GM23338 (cell line): ENCODE results near the gene C16orf95.
"Not testable (repeated sequence)": the region's sequence is repeated elsewhere in the genome, so short reads cannot be mapped to it uniquely, and the experiment has no call there.

Source experiments
- CTCF ChIP-seq, 2 experiments: fragments of 200-600 bp in 1 of 2; sonication (generic) in 1 of 2; conservative IDR thresholded peaks; 2 replicates each; pipeline versions ENCODE4 v1.5.1 to v1.6.1; 2016 to 2017; ENCODE audit warnings: antibody characterized with exemption in 2 of 2, low read depth in 2 of 2, mild to moderate bottlenecking in 2 of 2, moderate library complexity in 1 of 2
- EZH2 ChIP-seq: fragments of 200-600 bp; sonication (generic); IDR thresholded peaks from one replicate; pipeline ENCODE4 v1.8.0; 2017; ENCODE audit warnings: antibody characterized with exemption, mild to moderate bottlenecking, low read depth; ENCODE audit not compliant: unreplicated experiment
- EZH2phosphoT487 ChIP-seq: fragments of 200-600 bp; sonication (generic); IDR thresholded peaks from one replicate; pipeline ENCODE4 v1.8.1; 2018; ENCODE audit warnings: antibody characterized with exemption; ENCODE audit not compliant: unreplicated experiment
- NANOG ChIP-seq: IDR thresholded peaks from 2 replicates; pipeline ENCODE4 v1.6.1; 2016; ENCODE audit warnings: antibody characterized with exemption, borderline replicate concordance
- POLR2AphosphoS5 ChIP-seq: IDR thresholded peaks from 2 replicates; pipeline ENCODE4 v1.6.1; 2016; ENCODE audit warnings: antibody characterized with exemption, low read depth

- TF ChIP-seq CTCF (conservative IDR thresholded peaks at IDR 0.05; ENCODE audit: low read depth in 2 of 2); NANOG; POLR2AphosphoS5; EZH2phosphoT487; EZH2: not testable (repeated sequence)
Observed at GRCh38 chr16:87339724-87340105, 22.5 kb upstream of the C16orf95 start.
